PC-9 (cell line): ENCODE measurements around the gene CEP112.

Experiments
- EZH2 ChIP-seq: fragments of 200-600 bp; sonication (generic); IDR thresholded peaks from 2 replicates; pipeline ENCODE4 v1.8.0; 2017; ENCODE audit warnings: antibody characterized with exemption, low read depth
- TF ChIP-seq, protein P1 (sequence below): fragments of 200-600 bp; sonication (generic); conservative IDR thresholded peaks from 2 replicates; pipeline ENCODE4 v1.6.1; 2017; ENCODE audit warnings: mixed run types, antibody characterized with exemption, mild to moderate bottlenecking, moderate library complexity

DNA sequence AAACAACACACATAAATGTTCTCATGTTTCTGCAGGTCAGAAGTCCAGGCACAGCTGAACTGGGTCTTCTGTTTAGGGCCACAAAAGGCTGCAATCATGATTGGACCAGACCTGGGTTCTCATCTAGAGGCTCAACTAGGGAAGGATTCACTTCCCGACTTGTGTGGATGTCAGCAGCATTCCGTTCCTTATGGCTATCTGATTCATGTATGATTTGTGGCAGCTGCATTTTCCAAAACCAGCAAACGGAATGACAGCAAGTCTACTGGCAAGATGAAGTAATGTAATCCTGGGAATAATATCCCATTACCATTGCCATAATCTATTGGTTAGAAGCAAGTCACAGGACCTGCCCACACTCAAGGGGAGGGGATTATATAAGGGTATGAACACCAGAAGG, 22.1 kb downstream of the CEP112 start:
- TF ChIP-seq EZH2 = no peak
- TF ChIP-seq, protein P1, sequence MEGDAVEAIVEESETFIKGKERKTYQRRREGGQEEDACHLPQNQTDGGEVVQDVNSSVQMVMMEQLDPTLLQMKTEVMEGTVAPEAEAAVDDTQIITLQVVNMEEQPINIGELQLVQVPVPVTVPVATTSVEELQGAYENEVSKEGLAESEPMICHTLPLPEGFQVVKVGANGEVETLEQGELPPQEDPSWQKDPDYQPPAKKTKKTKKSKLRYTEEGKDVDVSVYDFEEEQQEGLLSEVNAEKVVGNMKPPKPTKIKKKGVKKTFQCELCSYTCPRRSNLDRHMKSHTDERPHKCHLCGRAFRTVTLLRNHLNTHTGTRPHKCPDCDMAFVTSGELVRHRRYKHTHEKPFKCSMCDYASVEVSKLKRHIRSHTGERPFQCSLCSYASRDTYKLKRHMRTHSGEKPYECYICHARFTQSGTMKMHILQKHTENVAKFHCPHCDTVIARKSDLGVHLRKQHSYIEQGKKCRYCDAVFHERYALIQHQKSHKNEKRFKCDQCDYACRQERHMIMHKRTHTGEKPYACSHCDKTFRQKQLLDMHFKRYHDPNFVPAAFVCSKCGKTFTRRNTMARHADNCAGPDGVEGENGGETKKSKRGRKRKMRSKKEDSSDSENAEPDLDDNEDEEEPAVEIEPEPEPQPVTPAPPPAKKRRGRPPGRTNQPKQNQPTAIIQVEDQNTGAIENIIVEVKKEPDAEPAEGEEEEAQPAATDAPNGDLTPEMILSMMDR = no peak
